HCT116 (cell line): ENCODE data around the gene CTDNEP1. TPM values are rescaled to one million over a fixed set of nuclear protein-coding genes. Genes with fewer than 3 reads are reported as not detected.

Source experiments
- ATAC-seq: fragments of 200-7000 bp; cut with Tn5 transposase; 2 replicates; pipeline ENCODE4 v1.9.1; 2020; ENCODE audit warnings: mild to moderate bottlenecking, moderate library complexity
- Bru-seq: library from RNA; stranded (reverse); fragments of 400-500 nt; gene quantifications from one replicate; lab custom pipeline; 2021; lab: Mats Ljungman, UMichigan
- BruChase-seq, 2 experiments: library from RNA; stranded (reverse); fragments of 400-500 nt; gene quantifications; one replicate each; lab custom pipeline; 2021; lab: Mats Ljungman, UMichigan
- BruUV-seq: library from RNA; stranded (reverse); fragments of 400-500 nt; replicated peaks from 2 replicates; lab custom pipeline; 2021; lab: Mats Ljungman, UMichigan
- CTCF ChIA-PET: fragments of 300-600 bp; sonication (Branson Sonifier 250); formaldehyde crosslinking; loops from one replicate; lab custom pipeline; 2021; ENCODE audit warnings: antibody characterized with exemption; lab: Charles Lee
- POLR2A ChIA-PET: fragments of 300-600, 350-600 bp; sonication (Branson Sonifier 250); formaldehyde crosslinking; loops from one replicate; lab custom pipeline; 2021; ENCODE audit warnings: antibody characterized with exemption; lab: Charles Lee
- RAD21 ChIA-PET, 2 experiments: fragments of 300-600 bp; sonication (Branson Sonifier 250); formaldehyde crosslinking; loops; one replicate each; lab custom pipeline; 2023; ENCODE audit warnings: low total read pairs in 2 of 2; ENCODE audit not compliant: uncharacterized antibody in 2 of 2, unreplicated experiment in 2 of 2, low non-redundant PET in 1 of 2; lab: Charles Lee
- DNase-seq: peaks from one replicate; pipeline ENCODE4 v3.0.0-alpha.2; 2010; ENCODE audit warnings: low read depth, low spot score
- H2AFZ ChIP-seq: fragments of 200-600 bp; shearing (Covaris generic), sonication (generic); 2 replicates; pipeline ENCODE4 v1.6.1; 2017; ENCODE audit warnings: low read depth, mixed run types, mixed read lengths, antibody characterized with exemption, low read length; ENCODE audit not compliant: poor library complexity, severe bottlenecking
- H3K27ac ChIP-seq: 2 replicates; pipeline ENCODE4 v1.5.1; 2012; ENCODE audit warnings: low read depth, low read length
- H3K27me3 ChIP-seq: fragments of 200-600 bp; sonication (generic); 2 replicates; pipeline ENCODE4 v1.6.1; 2016; ENCODE audit warnings: mixed run types, low read length, mixed read lengths; ENCODE audit not compliant: insufficient read depth
- H3K36me3 ChIP-seq, 2 experiments: fragments of 200-500 bp in 1 of 2; fragments of 200-600 bp in 1 of 2; sonication (Bioruptor generic) in 1 of 2; sonication (generic) in 1 of 2; 2 replicates each; pipeline versions ENCODE4 v1.5.1 to v1.6.1; 2014 to 2016; ENCODE audit warnings: low read length in 2 of 2, inconsistent platforms in 1 of 2, mixed read lengths in 1 of 2, mixed run types in 1 of 2; ENCODE audit not compliant: insufficient read depth in 2 of 2, control insufficient read depth in 1 of 2
- H3K4me1 ChIP-seq, 2 experiments: fragments of 200-600 bp in 1 of 2; sonication (generic) in 1 of 2; 2 replicates each; pipeline versions ENCODE4 v1.5.1 to v1.6.1; 2012 to 2017; ENCODE audit warnings: low read length in 2 of 2, inconsistent platforms in 1 of 2, mild to moderate bottlenecking in 1 of 2, mixed read lengths in 1 of 2, mixed run types in 1 of 2, moderate library complexity in 1 of 2; ENCODE audit not compliant: insufficient read depth in 2 of 2, control insufficient read depth in 1 of 2
- H3K4me2 ChIP-seq: fragments of 200-600 bp; sonication (generic); 2 replicates; pipeline ENCODE4 v1.6.1; 2017; ENCODE audit warnings: mixed run types, low read length, mixed read lengths
- H3K4me3 ChIP-seq, 2 experiments: fragments of 200-600 bp in 1 of 2; sonication (generic) in 1 of 2; replicated peaks in 1 of 2; 2 replicates each; pipeline ENCODE4 v1.5.1; 2011 to 2016; ENCODE audit warnings: low read length in 2 of 2, control low read depth in 1 of 2, low read depth in 1 of 2, mild to moderate bottlenecking in 1 of 2, mixed read lengths in 1 of 2, mixed run types in 1 of 2
- H3K79me2 ChIP-seq: fragments of 200-600 bp; sonication (generic); 2 replicates; pipeline ENCODE4 v1.6.1; 2017; ENCODE audit warnings: mild to moderate bottlenecking, mixed run types, low read length, moderate library complexity, mixed read lengths; ENCODE audit not compliant: insufficient read depth
- H3K9ac ChIP-seq: fragments of 200-600 bp; sonication (generic); 2 replicates; pipeline ENCODE4 v1.6.1; 2016; ENCODE audit warnings: low read length, mixed read lengths
- H3K9me2 ChIP-seq: fragments of 200-600 bp; sonication (generic), shearing (Covaris generic); 2 replicates; pipeline ENCODE4 v1.6.1; 2017; ENCODE audit warnings: mixed run types, mild to moderate bottlenecking, moderate library complexity; ENCODE audit not compliant: insufficient read depth
- H3K9me3 ChIP-seq, 2 experiments: fragments of 200-500 bp in 1 of 2; fragments of 200-600 bp in 1 of 2; sonication (Bioruptor generic) in 1 of 2; sonication (generic) in 1 of 2; 2 replicates each; pipeline ENCODE4 v1.6.1; 2014 to 2017; ENCODE audit warnings: low read length in 2 of 2, mixed read lengths in 2 of 2, inconsistent platforms in 1 of 2, low read depth in 1 of 2, mild to moderate bottlenecking in 1 of 2, mixed run types in 1 of 2, moderate library complexity in 1 of 2; ENCODE audit not compliant: control insufficient read depth in 1 of 2, insufficient read depth in 1 of 2
- H4K20me1 ChIP-seq: fragments of 200-600 bp; sonication (generic), shearing (Covaris generic); 2 replicates; pipeline ENCODE4 v1.6.1; 2017; ENCODE audit warnings: mixed run types, mild to moderate bottlenecking, moderate library complexity; ENCODE audit not compliant: insufficient read depth
- EGR1 ChIP-seq: IDR thresholded peaks from 2 replicates; pipeline ENCODE4 v1.6.1; 2012; ENCODE audit warnings: low read depth
- ELF1 ChIP-seq: IDR thresholded peaks from 2 replicates; pipeline ENCODE4 v1.6.1; 2012; ENCODE audit warnings: low read depth, borderline replicate concordance
- POLR2A ChIP-seq: IDR thresholded peaks from 2 replicates; pipeline ENCODE4 v1.7.0; 2011; ENCODE audit warnings: borderline replicate concordance; ENCODE audit not compliant: insufficient read depth, insufficient read length; ENCODE audit errors: extremely low read depth
- POLR2AphosphoS5 ChIP-seq: IDR thresholded peaks from 2 replicates; pipeline ENCODE4 v1.6.1; 2011; ENCODE audit warnings: mild to moderate bottlenecking, low read depth, low read length, moderate library complexity
- SRF ChIP-seq: IDR thresholded peaks from 2 replicates; pipeline ENCODE4 v1.6.1; 2012; ENCODE audit warnings: low read depth
- YY1 ChIP-seq: IDR thresholded peaks from 2 replicates; pipeline ENCODE4 v1.6.1; 2011; ENCODE audit warnings: low read length, low read depth, moderate library complexity, mild to moderate bottlenecking; ENCODE audit not compliant: insufficient replicate concordance; ENCODE audit errors: extremely low read depth
- intact Hi-C: fragments of 100-400 bp; cut with micrococcal nuclease; formaldehyde crosslinking; loops from 2 replicates; pipeline ENCODE4 v1.10.0; 2022
- long read RNA-seq: library from polyadenylated mRNA; unstranded; transcript quantifications from one replicate; pipeline ENCODE4 v2.0.0, GENCODE V29; 2021; ENCODE audit not compliant: unreplicated experiment
- polyA plus RNA-seq: library from polyadenylated mRNA; unstranded; fragments of >200 nt; gene quantifications from 2 replicates; pipeline ENCODE4 v1.2.1, GENCODE V29; 2012; ENCODE audit warnings: missing spikeins
- total RNA-seq: library from RNA; stranded (reverse); gene quantifications from one replicate; pipeline ENCODE4 v1.2.1, GENCODE V29; 2021; ENCODE audit not compliant: unreplicated experiment

The CTDNEP1 gene
- 143 TPM for total RNA-seq
- 152 and 153 TPM in 2 replicates for polyA plus RNA-seq
- percentile 85 among the genes with signal in this experiment for Bru-seq, nascent RNA
- percentile 97 among the genes with signal in this experiment for BruChase-seq, experiment 1, labeled RNA remaining after a 6-hour chase
- percentile 94 among the genes with signal in this experiment for BruChase-seq, experiment 2, labeled RNA remaining after a 2-hour chase
- long read RNA-seq, transcript CTDNEP1-210 (8 exons, 1,708 nt): major isoform, 81 of 111 reads
- long read RNA-seq, partial matches to known transcripts: 5 of 111 reads
- long read RNA-seq, other reads (novel, unspliced or antisense): 21 of 111 reads

DNA sequence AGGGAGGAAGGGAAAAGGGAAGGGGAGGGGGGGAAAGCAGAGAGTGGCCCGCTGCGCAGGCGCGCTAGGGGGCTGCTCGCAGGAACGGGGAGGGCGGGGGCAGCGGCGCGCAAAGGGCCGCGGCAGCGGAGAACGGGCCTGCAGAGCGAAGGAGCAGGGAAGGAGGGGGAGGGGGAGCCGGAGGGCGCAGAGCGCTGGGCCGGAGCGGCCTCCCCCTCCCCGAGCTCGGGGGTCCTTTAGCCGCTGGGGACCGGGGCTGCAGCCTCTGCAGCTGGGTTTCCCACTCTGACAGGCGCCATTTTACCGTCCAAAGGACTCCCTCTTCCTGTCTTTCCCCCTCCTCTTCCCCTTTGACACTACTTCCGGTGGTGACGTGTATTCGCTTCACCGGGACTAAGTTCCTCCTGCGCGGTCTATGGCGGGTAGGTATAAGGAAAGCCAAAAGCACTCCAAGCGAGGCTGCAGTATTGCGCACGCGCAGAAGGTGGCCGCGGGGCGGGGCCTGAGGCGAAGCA is at the start of gene CTDNEP1:
TSS of gene CTDNEP1 (minus strand) at position 74 of the 515 bp plus-strand sequence. CDS start 438 bp downstream, outside the sequence.
- Histone ChIP-seq H3K79me2 (peaks cover 77% of the 10 kb centered on the region), H3K9me3 (no peaks in the 10 kb centered on the region), H3K4me3 (peak within 1 kb of the TSS; percentile 82 to 99), H2AFZ (no peak within 1 kb of the TSS), H3K9ac (peak within 1 kb of the TSS; percentile 99), H4K20me1 (no peaks in the 10 kb centered on the region), H3K27me3 (no peaks in the 10 kb centered on the region), H3K27ac (peak within 1 kb of the TSS; percentile 84), H3K9me2 (no peaks in the 10 kb centered on the region), H3K4me1 (peaks cover 13 to 25% of the 10 kb centered on the region in 2 experiments), H3K4me2 (peak within 1 kb of the TSS; percentile 89), H3K36me3 (peaks cover 9 to 13% of the 10 kb centered on the region in 2 experiments; a peak in 2 of 4 replicates)
- ATAC-seq (peak; percentile 89), DNase-seq (peak; percentile 99)
- no peak for TF ChIP-seq EGR1
- TF ChIP-seq SRF: no peak
- peak; percentile 24 for TF ChIP-seq POLR2AphosphoS5
- peak; percentile 55 for TF ChIP-seq POLR2A
- peak; percentile 49; the same call in 1 of the 2 replicates for TF ChIP-seq ELF1
- TF ChIP-seq YY1: peak; percentile 94
- ChIA-PET RAD21 (no interaction called here), POLR2A (interaction anchor here (1.0 to 2.0 kb wide), 3 partner anchors 10 to 17 kb away, joined by 3 to 7 read pairs (median 5); partner anchors contain the start of genes DVL2 and GABARAP), CTCF (interaction anchor here (0.6 to 1.0 kb wide), 3 partner anchors 9 to 206 kb away, joined by 3 to 5 read pairs (median 4); partner anchors contain the start of gene GABARAP)
- intact Hi-C loops: loop anchor here (1.0 to 5.0 kb wide), 2 partner anchors 11 to 56 kb away; partner anchors contain the start of genes CLDN7 and EIF5A
- BruUV-seq: no TSS peak
